Subcutaneous abdominal adipose tissue (tissue), 5 donors: ENCODE data around the gene SHISA7.

Experiments used
- H3K27ac ChIP-seq: one replicate; pipeline ENCODE4 v1.7.0; 2013; ENCODE audit warnings: low read depth, mild to moderate bottlenecking, inconsistent platforms, low read length, moderate library complexity
- H3K27me3 ChIP-seq, 5 donors: one replicate each; pipeline ENCODE4 v1.7.0; 2013; ENCODE audit warnings: low read length in 5 of 5, inconsistent platforms in 1 of 5; ENCODE audit not compliant: control insufficient read depth in 5 of 5, insufficient read depth in 4 of 5
- H3K36me3 ChIP-seq, 5 donors: one replicate each; pipeline ENCODE4 v1.7.0; 2013; ENCODE audit warnings: low read length in 5 of 5; ENCODE audit not compliant: control insufficient read depth in 5 of 5, insufficient read depth in 5 of 5
- H3K4me1 ChIP-seq, 5 donors: one replicate each; pipeline ENCODE4 v1.7.0; 2013; ENCODE audit warnings: low read length in 5 of 5, mild to moderate bottlenecking in 3 of 5, moderate library complexity in 1 of 5; ENCODE audit not compliant: control insufficient read depth in 5 of 5, insufficient read depth in 5 of 5
- H3K4me3 ChIP-seq, 5 donors: one replicate each; pipeline ENCODE4 v1.7.0; 2013; ENCODE audit warnings: low read length in 5 of 5, low read depth in 1 of 5
- H3K9ac ChIP-seq, 5 donors: one replicate each; pipeline ENCODE4 v1.7.0; 2013; ENCODE audit warnings: low read length in 5 of 5, mild to moderate bottlenecking in 4 of 5, moderate library complexity in 3 of 5
- H3K9me3 ChIP-seq, 5 donors: one replicate each; pipeline ENCODE4 v1.7.0; 2013; ENCODE audit warnings: low read length in 5 of 5; ENCODE audit not compliant: control insufficient read depth in 5 of 5
- donor health status: healthy.
- donor health status: healthy.
- donor health status: healthy.
- donor health status: healthy.
- donor health status: healthy.

Gene SHISA7

DNA sequence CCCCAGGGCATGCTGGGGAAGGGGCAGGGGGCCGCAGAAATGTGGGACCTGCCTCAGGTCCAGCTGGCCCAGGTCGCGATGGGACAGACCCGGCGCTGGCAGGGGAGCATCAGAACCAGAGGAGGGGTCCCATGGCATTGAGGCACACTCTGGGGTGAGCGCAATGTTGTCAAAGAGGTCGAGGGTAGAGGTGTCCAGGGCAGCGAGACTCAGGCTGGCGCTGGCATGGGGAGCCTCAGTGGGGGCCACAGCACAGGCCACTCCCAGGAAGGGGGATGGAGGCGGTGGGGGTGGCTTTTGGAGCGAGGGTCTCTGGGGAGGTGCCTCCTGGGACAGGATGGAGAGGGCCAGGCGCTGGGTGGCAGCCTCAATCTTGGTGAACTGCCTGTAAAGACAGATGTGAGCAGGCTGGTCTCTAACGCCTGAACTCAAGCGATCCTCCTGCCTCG is 20.5 kb upstream of the SHISA7 start:
- no peaks in the 10 kb centered on the region for H3K9me3 ChIP-seq
- no peak overlapping the region for H3K9ac ChIP-seq
- H3K36me3 ChIP-seq, result no peaks in the 10 kb centered on the region
- H3K27me3 ChIP-seq, result no peaks in the 10 kb centered on the region
- H3K27ac ChIP-seq, result no peak overlapping the region
- H3K4me1 ChIP-seq, result peaks cover 3 to 39% (median 36%) of the 10 kb centered on the region in 5 donors
- no peak overlapping the region for H3K4me3 ChIP-seq

DNA sequence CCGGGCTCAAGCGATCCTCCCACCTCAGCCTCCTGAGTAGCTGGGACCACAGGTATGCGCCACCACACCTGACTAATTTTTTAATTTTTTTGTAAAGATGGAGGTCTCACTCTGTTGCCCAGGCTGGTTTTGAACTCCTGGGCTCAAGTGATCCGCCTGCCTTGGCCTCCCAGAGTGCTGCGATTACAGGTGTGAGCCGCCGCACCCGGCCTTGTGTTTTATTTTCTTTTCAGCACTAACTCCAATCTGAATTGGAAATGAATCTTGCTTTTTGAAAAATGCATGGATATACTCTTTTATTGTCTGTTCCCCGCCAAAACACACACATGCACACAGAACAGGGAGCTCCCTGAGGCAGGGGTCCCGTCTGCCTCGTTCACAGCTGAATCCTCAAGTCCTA is 19.6 kb upstream of the SHISA7 start:
- Histone ChIP-seq H3K9ac (no peak overlapping the region), H3K9me3 (no peaks in the 10 kb centered on the region), H3K36me3 (no peaks in the 10 kb centered on the region), H3K27me3 (no peaks in the 10 kb centered on the region), H3K4me3 (peak overlapping the region in 1 of 5 donors; percentile 96), H3K27ac (no peak overlapping the region), H3K4me1 (peaks cover 3 to 34% (median 32%) of the 10 kb centered on the region in 5 donors)

DNA sequence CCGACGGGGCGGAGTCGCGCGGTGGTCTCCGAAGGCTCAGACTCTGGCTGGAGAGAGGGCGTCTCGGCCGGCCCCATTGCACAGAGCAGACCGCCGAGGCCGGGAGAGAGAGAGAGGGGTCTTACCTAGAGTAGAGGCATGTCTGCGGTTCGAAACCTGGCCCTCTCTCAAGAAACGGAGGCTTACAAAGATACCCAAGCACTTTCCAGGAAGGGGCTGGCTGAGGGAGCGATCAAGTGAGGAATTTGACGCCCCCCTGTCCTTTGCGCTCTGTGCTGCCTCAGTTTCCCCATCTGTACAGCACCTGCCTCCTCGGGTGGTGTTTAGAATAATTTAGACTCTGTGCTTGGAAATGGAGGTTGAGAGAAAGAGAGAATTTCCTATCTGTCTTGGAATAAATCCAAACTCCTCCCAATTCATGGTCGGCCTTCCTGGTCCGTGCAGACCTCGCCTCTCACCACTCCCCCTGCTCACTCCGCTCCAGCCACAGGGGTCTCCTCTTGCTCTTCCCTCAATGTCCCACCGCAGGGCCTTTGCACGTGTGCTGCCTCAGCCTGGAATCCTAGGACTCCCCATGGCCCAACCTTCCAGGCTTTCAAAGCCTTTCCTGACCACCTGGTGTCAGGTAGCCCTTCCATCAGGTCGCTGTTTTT is 19.0 kb upstream of the SHISA7 start:
- Histone ChIP-seq H3K9ac (peak overlapping the region in 4 of 5 donors; percentile 70 to 87 (median 77)), H3K36me3 (no peaks in the 10 kb centered on the region), H3K9me3 (no peaks in the 10 kb centered on the region), H3K4me3 (peak overlapping the region; percentile 78 to 96 (median 89)), H3K27me3 (no peaks in the 10 kb centered on the region), H3K4me1 (peaks cover 3 to 29% (median 27%) of the 10 kb centered on the region in 5 donors), H3K27ac (peak overlapping the region; percentile 74)

DNA sequence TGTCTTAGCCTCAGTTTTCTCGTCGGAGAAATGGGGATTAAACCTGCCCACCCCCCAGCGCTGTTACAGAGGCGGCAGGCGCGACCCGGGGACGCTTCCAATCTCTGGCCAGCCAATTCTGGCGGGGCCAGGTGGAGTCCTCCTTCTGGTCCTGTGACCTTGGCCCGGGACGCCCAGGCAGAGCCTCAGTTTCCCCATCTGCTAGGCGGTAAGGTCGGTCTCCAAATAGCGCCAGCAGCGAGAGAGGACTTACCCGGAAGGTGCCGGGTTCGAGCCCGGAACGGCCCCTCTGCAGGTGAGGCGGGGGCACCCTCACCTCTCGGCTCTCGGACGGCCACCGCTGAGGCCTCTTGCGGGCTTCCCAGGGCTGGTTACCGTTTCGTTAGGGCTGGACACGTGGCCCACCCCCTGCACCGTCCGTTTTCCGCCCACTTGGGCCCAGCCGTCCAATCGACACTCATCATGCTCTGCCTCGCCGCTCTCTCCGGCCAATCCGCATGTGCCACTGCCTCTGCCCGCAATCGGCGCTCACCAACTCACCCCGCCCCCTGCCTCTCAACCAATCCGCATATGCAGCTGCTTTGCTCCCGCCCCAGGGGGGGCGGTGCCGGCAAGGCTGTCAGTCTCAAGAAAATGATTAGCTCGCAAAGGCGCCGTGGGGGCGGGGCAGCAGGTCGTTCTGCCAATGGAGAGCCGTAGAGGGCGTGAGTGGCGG is 18.3 kb upstream of the SHISA7 start, which contains the start of gene ISOC2:
Gene ISOC2 (minus strand): TSS at position 384 of the 715 bp plus-strand sequence. CDS start 5,156 bp downstream, outside the sequence.
- Histone ChIP-seq H3K27me3 (no peaks in the 10 kb centered on the region), H3K9me3 (no peaks in the 10 kb centered on the region), H3K36me3 (peaks cover 0 to 2% (median under 1%) of the 10 kb centered on the region in 5 donors), H3K4me3 (peak within 1 kb of the TSS; percentile 78 to 96 (median 89)), H3K9ac (peak within 1 kb of the TSS; percentile 56 to 89 (median 85)), H3K4me1 (peaks cover 3 to 29% (median 27%) of the 10 kb centered on the region in 5 donors), H3K27ac (peak within 1 kb of the TSS; percentile 90)

DNA sequence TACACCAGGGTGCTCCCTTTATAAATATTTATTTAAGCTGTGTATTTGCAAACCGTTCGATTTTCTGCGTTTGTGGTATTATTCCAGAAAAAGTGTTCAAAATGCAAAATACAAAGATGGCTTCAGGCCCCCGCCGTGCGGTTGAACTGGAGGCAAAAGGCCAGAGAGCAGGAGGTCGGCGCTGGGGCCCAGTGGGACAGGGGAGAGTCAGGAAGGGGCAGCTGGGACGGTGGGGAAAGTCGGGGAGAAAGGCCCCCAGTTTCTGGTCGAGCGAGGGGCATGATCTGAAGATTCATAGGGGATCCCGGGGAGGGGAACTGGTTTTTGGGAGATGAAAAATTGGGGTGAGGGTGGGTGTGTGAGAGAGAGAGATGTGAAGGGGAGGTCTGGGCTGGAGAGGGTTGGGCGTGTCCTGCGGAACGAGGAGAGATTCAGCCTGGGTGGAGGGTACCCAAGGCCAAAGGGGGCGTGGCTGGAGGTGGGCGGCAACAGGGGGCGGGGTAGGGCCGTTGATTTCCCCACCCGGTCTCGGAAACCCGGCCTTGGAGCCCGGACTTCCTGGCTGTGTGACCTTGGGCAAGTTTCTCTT is 17.7 kb upstream of the SHISA7 start:
- peak overlapping the region in 4 of 5 donors; percentile 60 to 89 (median 84) for H3K9ac ChIP-seq
- H3K27me3 ChIP-seq, result no peaks in the 10 kb centered on the region
- H3K4me3 ChIP-seq, result peak overlapping the region; percentile 61 to 90 (median 83)
- no peaks in the 10 kb centered on the region for H3K9me3 ChIP-seq
- peak overlapping the region; percentile 90 for H3K27ac ChIP-seq
- H3K36me3 ChIP-seq, result peaks cover 0 to 9% (median 4%) of the 10 kb centered on the region in 5 donors
- peaks cover 3 to 29% (median 27%) of the 10 kb centered on the region in 5 donors for H3K4me1 ChIP-seq

DNA sequence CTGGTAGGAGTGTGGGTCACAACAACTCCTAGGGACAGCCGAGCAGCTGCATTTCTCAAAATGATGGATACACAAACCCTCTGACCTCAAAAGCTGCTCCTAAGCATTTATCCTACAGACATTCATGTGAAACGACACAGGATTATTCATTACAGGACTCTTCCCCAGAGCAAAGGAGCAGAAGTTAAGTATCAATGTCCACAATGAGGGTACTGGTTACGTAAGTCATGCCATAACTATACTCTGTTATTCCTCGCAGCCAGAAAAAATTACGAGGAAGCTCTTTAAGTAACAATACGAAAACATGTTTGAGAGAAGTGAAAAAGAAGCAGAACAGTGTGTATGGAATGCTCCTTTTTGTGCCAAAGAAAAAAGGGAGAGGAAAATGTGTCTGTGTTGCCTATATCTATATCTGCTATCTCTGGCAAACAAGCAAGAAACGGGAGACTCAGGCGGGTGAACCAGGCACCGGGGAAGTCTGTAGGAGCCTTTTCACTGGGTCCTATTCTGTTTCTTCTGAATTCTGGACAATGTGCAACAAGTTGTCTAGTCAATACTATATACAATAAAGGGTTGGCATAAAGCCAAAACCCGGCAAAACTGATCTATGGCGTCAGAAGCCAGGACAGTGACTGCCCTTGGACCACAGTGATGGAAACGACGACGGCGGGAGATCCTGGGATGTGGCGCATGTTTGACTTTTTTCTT is 17.0 kb upstream of the SHISA7 start:
- H3K9me3 ChIP-seq, result no peaks in the 10 kb centered on the region
- peak overlapping the region; percentile 27 for H3K27ac ChIP-seq
- peak overlapping the region in 1 of 5 donors; percentile 52 for H3K9ac ChIP-seq
- H3K36me3 ChIP-seq, result peaks cover 0 to 15% (median 4%) of the 10 kb centered on the region in 5 donors
- peak overlapping the region; percentile 35 to 90 (median 83) for H3K4me3 ChIP-seq
- peaks cover 3 to 29% (median 27%) of the 10 kb centered on the region in 5 donors for H3K4me1 ChIP-seq
- no peaks in the 10 kb centered on the region for H3K27me3 ChIP-seq

DNA sequence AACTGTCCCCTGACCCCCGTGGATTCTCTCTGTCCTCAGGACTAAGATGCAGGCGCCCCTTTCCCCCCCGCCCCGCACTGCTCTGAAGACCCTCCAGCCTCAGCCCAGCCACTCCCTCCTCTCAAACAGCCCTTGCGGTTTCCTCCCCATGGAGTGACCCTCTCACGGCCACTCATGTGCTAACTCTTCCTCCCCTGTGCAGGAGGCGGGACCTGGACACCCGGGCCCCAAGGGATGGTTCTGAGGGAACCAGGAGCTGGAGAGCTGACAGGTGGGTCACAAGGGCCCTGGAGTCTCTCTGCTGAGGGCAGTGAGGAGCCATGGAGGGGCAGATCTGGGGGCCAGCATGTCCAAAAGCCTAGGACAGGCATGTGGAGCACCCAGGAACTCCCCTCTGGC is 16.4 kb upstream of the SHISA7 start:
- Histone ChIP-seq H3K36me3 (peaks cover 0 to 17% (median 4%) of the 10 kb centered on the region in 5 donors), H3K4me1 (peaks cover 3 to 29% (median 27%) of the 10 kb centered on the region in 5 donors), H3K27me3 (no peaks in the 10 kb centered on the region), H3K9me3 (no peaks in the 10 kb centered on the region), H3K27ac (peak overlapping the region; percentile 27), H3K4me3 (no peak overlapping the region), H3K9ac (peak overlapping the region in 1 of 5 donors; percentile 52)

DNA sequence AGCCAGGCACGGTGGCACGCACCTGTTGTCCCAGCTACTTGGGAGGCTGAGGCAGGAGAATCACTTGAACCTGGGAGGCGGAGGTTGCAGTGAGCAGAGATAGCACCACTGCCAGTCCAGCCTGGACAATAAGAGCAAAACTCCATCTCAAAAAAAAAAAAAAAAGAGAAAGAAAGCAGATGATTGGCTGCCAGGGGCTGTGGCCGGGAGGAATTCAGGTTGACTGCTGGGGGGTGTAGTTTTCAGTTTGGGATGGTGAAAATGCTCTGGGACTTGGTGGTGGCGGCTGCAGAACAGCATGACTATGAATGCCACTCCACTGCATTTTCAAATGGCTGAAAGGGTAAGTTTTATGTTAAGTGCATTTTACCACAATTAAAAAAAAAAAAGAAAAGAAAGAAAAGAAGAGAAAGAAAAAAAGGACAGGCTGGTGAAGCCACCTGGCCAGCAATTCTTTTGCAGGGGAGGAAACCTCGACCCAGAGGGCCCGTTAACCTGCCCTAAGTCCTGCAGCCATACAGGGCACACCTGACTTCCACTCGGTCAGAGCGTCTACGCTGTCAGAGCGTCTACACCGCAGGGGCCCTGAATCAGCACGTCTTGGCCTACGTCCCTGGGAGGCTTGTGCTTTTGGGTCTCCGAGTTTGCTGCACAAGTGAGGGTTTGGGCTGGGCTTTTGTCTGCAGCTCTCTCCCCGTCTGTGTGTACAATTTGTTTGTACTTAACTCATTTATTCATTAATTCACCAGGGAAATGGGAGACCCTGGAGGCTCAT is 14.8 kb upstream of the SHISA7 start:
- Histone ChIP-seq H3K9me3 (no peaks in the 10 kb centered on the region), H3K36me3 (peaks cover 0 to 25% (median 4%) of the 10 kb centered on the region in 5 donors), H3K27ac (no peak overlapping the region), H3K4me1 (peaks cover 3 to 29% (median 28%) of the 10 kb centered on the region in 5 donors), H3K27me3 (peaks cover 0 to 3% (median 0%) of the 10 kb centered on the region in 5 donors), H3K4me3 (no peak overlapping the region), H3K9ac (no peak overlapping the region)

DNA sequence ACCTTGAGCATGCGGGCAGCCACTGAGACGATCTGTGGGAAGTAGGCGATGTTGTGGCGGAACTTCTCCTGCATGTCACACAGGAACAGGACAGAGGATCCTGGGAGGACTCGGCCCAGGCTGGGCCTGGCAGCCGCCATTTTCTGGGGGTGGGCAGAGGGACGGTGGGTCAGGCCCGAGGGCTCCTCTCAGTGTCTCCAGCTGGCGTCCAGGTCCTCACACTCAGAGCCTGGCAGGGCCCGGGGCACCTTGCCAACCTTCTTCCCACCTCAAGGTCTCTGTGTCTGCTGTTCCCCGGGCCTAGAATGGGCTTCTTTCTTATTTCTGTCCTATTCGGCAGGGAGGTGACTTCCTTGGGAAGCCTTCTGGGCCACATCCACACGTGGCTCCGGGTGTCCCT is 13.2 kb upstream of the SHISA7 start:
- Histone ChIP-seq H3K27me3 (peaks cover 4 to 15% (median 5%) of the 10 kb centered on the region in 5 donors), H3K36me3 (peaks cover 0 to 25% (median 4%) of the 10 kb centered on the region in 5 donors), H3K4me1 (peaks cover 0 to 31% (median 30%) of the 10 kb centered on the region in 5 donors), H3K27ac (no peak overlapping the region), H3K9me3 (no peaks in the 10 kb centered on the region), H3K9ac (no peak overlapping the region), H3K4me3 (no peak overlapping the region)
